ENCODE results near the gene VWA8.
"Not testable (repeated sequence)": the region's sequence is repeated elsewhere in the genome, so short reads cannot be mapped to it uniquely, and the experiment has no call there.

Gene VWA8

DNA sequence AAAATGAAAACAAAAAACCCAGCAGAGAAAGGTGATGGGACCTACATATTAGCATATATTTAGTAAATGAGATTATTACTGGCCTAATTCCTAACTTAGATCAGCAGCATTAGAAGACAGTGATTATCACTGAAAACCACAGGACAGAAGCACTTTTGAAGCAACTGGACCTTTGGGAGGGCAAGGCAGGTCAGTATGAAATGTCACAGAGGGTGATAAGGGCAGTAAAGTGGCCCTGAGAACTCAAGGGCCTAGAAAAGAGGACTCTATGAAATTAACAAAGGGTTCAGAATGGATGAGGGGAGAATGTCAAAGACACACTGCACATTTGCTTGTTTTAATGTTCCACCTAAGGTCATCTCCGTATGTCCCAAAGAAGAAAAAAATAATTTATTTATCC is 148.7 kb downstream of the VWA8 start:
- no peak overlapping the region for H3K4me3 ChIP-seq (ENCODE audit: control insufficient read depth, low read depth, low read length)
- TF ChIP-seq, protein P1, sequence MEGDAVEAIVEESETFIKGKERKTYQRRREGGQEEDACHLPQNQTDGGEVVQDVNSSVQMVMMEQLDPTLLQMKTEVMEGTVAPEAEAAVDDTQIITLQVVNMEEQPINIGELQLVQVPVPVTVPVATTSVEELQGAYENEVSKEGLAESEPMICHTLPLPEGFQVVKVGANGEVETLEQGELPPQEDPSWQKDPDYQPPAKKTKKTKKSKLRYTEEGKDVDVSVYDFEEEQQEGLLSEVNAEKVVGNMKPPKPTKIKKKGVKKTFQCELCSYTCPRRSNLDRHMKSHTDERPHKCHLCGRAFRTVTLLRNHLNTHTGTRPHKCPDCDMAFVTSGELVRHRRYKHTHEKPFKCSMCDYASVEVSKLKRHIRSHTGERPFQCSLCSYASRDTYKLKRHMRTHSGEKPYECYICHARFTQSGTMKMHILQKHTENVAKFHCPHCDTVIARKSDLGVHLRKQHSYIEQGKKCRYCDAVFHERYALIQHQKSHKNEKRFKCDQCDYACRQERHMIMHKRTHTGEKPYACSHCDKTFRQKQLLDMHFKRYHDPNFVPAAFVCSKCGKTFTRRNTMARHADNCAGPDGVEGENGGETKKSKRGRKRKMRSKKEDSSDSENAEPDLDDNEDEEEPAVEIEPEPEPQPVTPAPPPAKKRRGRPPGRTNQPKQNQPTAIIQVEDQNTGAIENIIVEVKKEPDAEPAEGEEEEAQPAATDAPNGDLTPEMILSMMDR (IDR thresholded peaks at IDR 0.05; ENCODE audit: control insufficient read depth, insufficient read depth, low read depth, low read length, missing control alignments), result no peak
- DNase-seq (ENCODE audit: low read depth), result no peak

GRCh38 chr13:41811588-41812021 is 149.3 kb downstream of the VWA8 start:
- no peak overlapping the region for H3K4me3 ChIP-seq (ENCODE audit: control insufficient read depth, low read depth, low read length)
- DNase-seq (ENCODE audit: low read depth), result no peak
- TF ChIP-seq, protein P1 (IDR thresholded peaks at IDR 0.05; ENCODE audit: control insufficient read depth, insufficient read depth, low read depth, low read length, missing control alignments), result no peak

- H3K4me3 ChIP-seq (ENCODE audit: control insufficient read depth, low read depth, low read length), result no peak overlapping the region
- TF ChIP-seq, protein P1 (IDR thresholded peaks at IDR 0.05; ENCODE audit: control insufficient read depth, insufficient read depth, low read depth, low read length, missing control alignments), result no peak
- no peak for DNase-seq (ENCODE audit: low read depth)
Measured at GRCh38 chr13:41809962-41810361, 150.9 kb downstream of the VWA8 start.

DNA sequence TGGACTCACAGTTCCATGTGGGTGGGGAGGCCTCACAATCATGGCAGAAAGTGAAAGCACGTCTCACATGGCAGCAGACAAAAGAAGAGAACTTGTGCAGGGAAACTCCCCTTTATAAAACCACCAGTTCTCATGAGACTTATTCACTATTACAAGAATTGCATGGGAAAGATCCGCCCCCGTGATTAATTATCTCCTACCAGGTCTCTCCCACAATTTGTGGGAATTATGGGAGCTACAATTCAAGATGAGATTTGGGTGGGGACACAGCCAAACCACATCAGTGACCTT is 157.5 kb downstream of the VWA8 start:
- not testable (repeated sequence) for DNase-seq (ENCODE audit: low read depth); H3K4me3 ChIP-seq (ENCODE audit: control insufficient read depth, low read depth, low read length)

- H3K4me3 ChIP-seq (ENCODE audit: control insufficient read depth, low read depth, low read length), result no peak overlapping the region
- peak; percentile 31 for DNase-seq (ENCODE audit: low read depth)
- TF ChIP-seq, protein P1 (IDR thresholded peaks at IDR 0.05; ENCODE audit: control insufficient read depth, insufficient read depth, low read depth, low read length, missing control alignments), result no peak
Measured at GRCh38 chr13:41802684-41803444, 158.0 kb downstream of the VWA8 start.

GRCh38 chr13:41802043-41802683 is 158.7 kb downstream of the VWA8 start:
- DNase-seq (ENCODE audit: low read depth), result no peak
- no peak overlapping the region for H3K4me3 ChIP-seq (ENCODE audit: control insufficient read depth, low read depth, low read length)
- TF ChIP-seq, protein P1 (IDR thresholded peaks at IDR 0.05; ENCODE audit: control insufficient read depth, insufficient read depth, low read depth, low read length, missing control alignments), result no peak

DNA sequence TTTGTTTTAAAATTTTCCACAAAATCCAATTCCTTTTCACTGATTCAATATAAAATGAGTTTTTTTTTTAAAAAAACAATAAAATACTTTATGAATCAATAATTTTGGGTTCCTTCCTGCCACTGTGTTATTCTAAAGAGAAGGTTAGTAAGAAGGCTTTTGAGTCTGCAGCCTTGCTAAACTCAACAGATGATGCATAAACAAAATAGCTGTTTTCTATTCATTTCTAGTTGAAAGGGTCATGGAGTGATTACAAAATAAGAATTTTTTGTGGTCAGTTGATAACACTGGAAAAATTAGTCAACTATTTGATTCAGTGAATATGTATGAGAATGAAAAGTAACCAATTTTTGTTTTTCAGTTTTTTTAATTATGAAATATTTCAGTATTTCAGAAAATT is 169.9 kb downstream of the VWA8 start:
- H3K4me3 ChIP-seq (ENCODE audit: control insufficient read depth, low read depth, low read length), result no peak overlapping the region
- no peak for DNase-seq (ENCODE audit: low read depth)
- TF ChIP-seq, protein P1 (IDR thresholded peaks at IDR 0.05; ENCODE audit: control insufficient read depth, insufficient read depth, low read depth, low read length, missing control alignments), result no peak
